HG03045 (cell line): ENCODE results near the gene ABCC10.
"Not testable (repeated sequence)": the region's sequence is repeated elsewhere in the genome, so short reads cannot be mapped to it uniquely, and the experiment has no call there.

ENCODE experiments used
- ATAC-seq: cut with Tn5 transposase; IDR thresholded peaks from one replicate; pipeline ENCODE4 v1.9.1; 2021; ENCODE audit warnings: mild to moderate bottlenecking, moderate library complexity; ENCODE audit not compliant: unreplicated experiment

ABCC10 gene

GRCh38 chr6:43410776-43411175 lies 16.6 kb upstream of the ABCC10 start:
- ATAC-seq: not testable (repeated sequence)

- no peak for ATAC-seq
These were observed 14.8 kb upstream of the ABCC10 start for GRCh38 chr6:43412541-43412940.

GRCh38 chr6:43413002-43413401 lies 14.3 kb upstream of the ABCC10 start:
- ATAC-seq: no peak

GRCh38 chr6:43415275-43415674 lies 12.1 kb upstream of the ABCC10 start:
- not testable (repeated sequence) for ATAC-seq

GRCh38 chr6:43416935-43417334 lies 10.4 kb upstream of the ABCC10 start:
- ATAC-seq: no peak

- no peak for ATAC-seq
These were observed 7.2 kb upstream of the ABCC10 start for GRCh38 chr6:43420012-43420709.

GRCh38 chr6:43421831-43422230 lies 5.5 kb upstream of the ABCC10 start:
- no peak for ATAC-seq

- not testable (repeated sequence) for ATAC-seq
These were observed 2.3 kb upstream of the ABCC10 start for GRCh38 chr6:43425083-43425482.

GRCh38 chr6:43426928-43427405 lies 374 bp upstream of the ABCC10 start:
- no peak for ATAC-seq

- ATAC-seq: no peak
These were observed 800 bp downstream of the ABCC10 start for GRCh38 chr6:43428112-43428570.

GRCh38 chr6:43428874-43429273 lies 1.5 kb downstream of the ABCC10 start:
- no peak for ATAC-seq

- no peak for ATAC-seq
These were observed 4.9 kb downstream of the ABCC10 start for GRCh38 chr6:43432009-43432945.

GRCh38 chr6:43433148-43433547 lies 5.8 kb downstream of the ABCC10 start:
- no peak for ATAC-seq

GRCh38 chr6:43434001-43434840 lies 6.9 kb downstream of the ABCC10 start:
- ATAC-seq: no peak

- ATAC-seq: no peak
These were observed 7.6 kb downstream of the ABCC10 start for GRCh38 chr6:43434943-43435342.

GRCh38 chr6:43435682-43436437 lies 8.5 kb downstream of the ABCC10 start:
- ATAC-seq: no peak

GRCh38 chr6:43436577-43437282 lies 9.4 kb downstream of the ABCC10 start:
- ATAC-seq: no peak

GRCh38 chr6:43437700-43438099 lies 10.4 kb downstream of the ABCC10 start:
- no peak for ATAC-seq

GRCh38 chr6:43442935-43443334 lies 15.6 kb downstream of the ABCC10 start:
- no peak for ATAC-seq

- no peak for ATAC-seq
These were observed 16.7 kb downstream of the ABCC10 start for GRCh38 chr6:43444036-43444435.
